Coronary artery (tissue), 2 donors: ENCODE results near the gene GGT7.

Source experiments
- DNase-seq: peaks from one replicate; pipeline ENCODE4 v3.0.0-alpha.2; 2017; ENCODE audit warnings: low spot score
- H3K27ac ChIP-seq, 2 donors: fragments of 200-600 bp; sonication (generic); one replicate each; pipeline ENCODE4 v1.5.1; 2016 to 2019
- H3K4me3 ChIP-seq: fragments of 200-600 bp; sonication (generic); 2 replicates; pipeline ENCODE4 v1.5.1; 2016; ENCODE audit warnings: mild to moderate bottlenecking, moderate library complexity
- TF ChIP-seq, protein P1 (sequence below): fragments of 200-600 bp; sonication (generic); IDR thresholded peaks from one replicate; pipeline ENCODE4 v1.5.1; 2019; ENCODE audit warnings: antibody characterized with exemption

Gene GGT7

GRCh38 chr20:34843421-34843820 is 29.2 kb downstream of the GGT7 start:
- no peak for DNase-seq
- H3K27ac ChIP-seq, result no peak overlapping the region
- TF ChIP-seq, protein P1, sequence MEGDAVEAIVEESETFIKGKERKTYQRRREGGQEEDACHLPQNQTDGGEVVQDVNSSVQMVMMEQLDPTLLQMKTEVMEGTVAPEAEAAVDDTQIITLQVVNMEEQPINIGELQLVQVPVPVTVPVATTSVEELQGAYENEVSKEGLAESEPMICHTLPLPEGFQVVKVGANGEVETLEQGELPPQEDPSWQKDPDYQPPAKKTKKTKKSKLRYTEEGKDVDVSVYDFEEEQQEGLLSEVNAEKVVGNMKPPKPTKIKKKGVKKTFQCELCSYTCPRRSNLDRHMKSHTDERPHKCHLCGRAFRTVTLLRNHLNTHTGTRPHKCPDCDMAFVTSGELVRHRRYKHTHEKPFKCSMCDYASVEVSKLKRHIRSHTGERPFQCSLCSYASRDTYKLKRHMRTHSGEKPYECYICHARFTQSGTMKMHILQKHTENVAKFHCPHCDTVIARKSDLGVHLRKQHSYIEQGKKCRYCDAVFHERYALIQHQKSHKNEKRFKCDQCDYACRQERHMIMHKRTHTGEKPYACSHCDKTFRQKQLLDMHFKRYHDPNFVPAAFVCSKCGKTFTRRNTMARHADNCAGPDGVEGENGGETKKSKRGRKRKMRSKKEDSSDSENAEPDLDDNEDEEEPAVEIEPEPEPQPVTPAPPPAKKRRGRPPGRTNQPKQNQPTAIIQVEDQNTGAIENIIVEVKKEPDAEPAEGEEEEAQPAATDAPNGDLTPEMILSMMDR, result no peak
- H3K4me3 ChIP-seq, result no peak overlapping the region

DNA sequence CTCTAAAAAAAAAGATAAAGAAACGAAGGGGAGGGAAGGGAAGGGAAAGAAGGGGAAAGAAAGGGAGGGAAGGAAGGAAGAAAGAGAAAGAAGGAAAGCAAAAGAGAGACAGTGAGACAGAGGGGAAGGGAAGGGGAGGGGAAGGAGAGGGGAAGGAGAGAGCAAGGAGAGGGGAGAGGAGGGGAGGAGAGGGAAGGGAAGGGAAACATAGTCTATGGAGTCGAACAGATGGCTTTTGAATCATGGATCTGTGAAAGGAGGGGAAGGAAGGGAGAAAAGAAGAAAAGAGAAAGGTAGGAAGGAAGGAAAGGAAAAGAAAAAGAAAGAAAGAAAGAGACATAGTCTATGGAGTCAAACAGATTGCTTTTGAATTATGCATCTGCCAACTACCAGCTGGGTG is 30.5 kb downstream of the GGT7 start:
- no peak overlapping the region for H3K4me3 ChIP-seq
- DNase-seq, result no peak
- H3K27ac ChIP-seq, result no peak overlapping the region
- TF ChIP-seq, protein P1, result no peak

GRCh38 chr20:34834459-34834893 is 38.2 kb downstream of the GGT7 start:
- TF ChIP-seq, protein P1, result no peak
- no peak for DNase-seq
- H3K4me3 ChIP-seq, result no peak overlapping the region
- H3K27ac ChIP-seq, result no peak overlapping the region

- TF ChIP-seq, protein P1, result no peak
- no peak for DNase-seq
- Histone ChIP-seq H3K4me3 (no peak overlapping the region), H3K27ac (no peak overlapping the region)
These were observed 40.7 kb downstream of the GGT7 start for GRCh38 chr20:34831936-34832335.

GRCh38 chr20:34829191-34829590 is 43.5 kb downstream of the GGT7 start:
- no peak overlapping the region for H3K27ac ChIP-seq
- no peak for DNase-seq
- TF ChIP-seq, protein P1, result no peak
- no peak overlapping the region for H3K4me3 ChIP-seq

DNA sequence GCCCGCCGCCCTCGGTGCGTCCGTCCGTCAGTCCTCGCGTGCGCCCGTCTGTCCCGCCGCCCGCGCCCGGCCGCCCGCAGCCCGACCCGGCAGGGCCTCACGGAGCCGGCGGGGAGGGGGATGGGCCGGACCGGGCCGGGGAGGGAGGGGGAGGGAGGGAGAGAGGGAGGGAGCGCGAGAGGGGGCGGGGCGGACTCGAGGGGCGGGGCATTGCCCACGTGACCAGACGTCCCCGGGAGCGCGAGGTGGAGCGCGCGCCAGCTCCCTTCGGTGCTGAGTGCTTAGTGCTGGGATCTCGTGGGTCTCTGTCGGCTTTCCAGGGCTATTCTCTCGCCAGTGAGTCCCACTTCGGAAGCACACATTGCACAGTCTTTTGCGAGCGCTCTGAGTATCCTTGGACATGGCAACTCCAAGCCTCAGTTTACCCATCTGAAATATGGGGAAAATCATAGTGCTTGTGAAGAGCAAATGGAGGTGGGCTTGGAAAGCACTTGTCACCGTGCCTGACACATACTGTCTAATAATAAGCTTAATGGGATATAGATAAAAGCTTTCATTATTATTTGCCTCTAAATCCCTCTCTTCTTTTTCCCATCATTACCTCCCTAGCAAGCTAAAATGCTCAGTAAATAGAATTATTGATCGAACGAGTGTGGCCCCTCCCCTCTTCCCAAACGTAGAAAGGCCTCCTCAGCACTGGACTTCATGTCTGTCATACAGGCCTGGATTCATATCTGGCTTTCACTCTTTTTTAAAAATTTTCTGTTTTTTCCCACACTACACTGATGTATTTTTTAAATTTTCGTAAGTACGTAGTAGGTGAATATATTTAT is 46.9 kb downstream of the GGT7 start, which contains the start of gene NCOA6:
NCOA6 (minus strand) TSS at position 122 of the 833 bp plus-strand sequence. CDS start 43,296 bp downstream, outside the sequence.
- DNase-seq, result peak; percentile 90
- peak within 1 kb of the TSS; percentile 83 for H3K4me3 ChIP-seq
- TF ChIP-seq, protein P1, result no peak
- peak within 1 kb of the TSS; percentile 89 to 98 for H3K27ac ChIP-seq
